Activated CD4-positive, alpha-beta T cell treated with anti-CD3 and anti-CD28 coated beads for 24 hours (primary cell): ENCODE data around the gene FRMD3.

Experiments
- DNase-seq, 2 donors: peaks; one replicate each; pipeline ENCODE4 v3.0.0-alpha.2; 2020; ENCODE audit warnings: low read depth in 2 of 2

The FRMD3 gene

DNA sequence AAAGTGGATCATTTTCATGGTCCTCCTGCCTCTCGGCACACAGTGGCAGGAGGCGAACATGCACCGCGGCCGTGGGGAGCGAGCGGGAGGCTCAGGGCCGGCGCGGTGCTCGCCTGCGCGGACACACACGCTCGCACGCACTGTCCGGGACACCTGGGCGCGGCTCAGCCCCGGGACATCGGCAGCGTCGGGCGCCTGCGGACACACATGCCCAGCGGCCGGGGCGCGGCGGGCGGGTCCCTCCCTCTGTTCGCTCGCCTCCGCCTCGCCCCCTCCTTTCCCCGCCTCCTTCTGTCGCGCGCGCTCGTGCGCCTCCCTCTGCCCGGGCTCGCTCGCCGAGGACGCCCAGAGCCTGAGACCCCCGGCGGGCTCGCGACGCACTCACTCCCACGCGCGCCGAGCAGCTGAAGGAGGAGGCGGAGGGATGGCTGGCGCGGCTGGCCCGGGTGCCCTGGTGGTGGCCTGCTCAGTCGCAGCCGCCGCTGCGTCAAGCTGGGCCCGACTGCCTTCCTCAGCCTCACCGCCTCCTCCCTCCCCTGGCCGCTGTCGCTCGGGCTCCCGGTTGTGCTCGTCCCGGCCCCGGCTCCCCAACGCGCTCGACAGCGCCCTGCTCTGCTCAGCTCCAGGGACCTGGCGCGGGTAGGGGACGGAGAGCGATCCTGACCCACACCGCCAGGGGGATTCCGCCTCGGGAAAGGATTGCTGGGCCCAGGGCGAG is at the start of gene FRMD3:
Gene FRMD3 (minus strand): TSS at position 230 of the 718 bp plus-strand sequence. CDS start 170 bp downstream, at position 60.
- peak in 1 of 2 donors; percentile 31 for DNase-seq

DNA sequence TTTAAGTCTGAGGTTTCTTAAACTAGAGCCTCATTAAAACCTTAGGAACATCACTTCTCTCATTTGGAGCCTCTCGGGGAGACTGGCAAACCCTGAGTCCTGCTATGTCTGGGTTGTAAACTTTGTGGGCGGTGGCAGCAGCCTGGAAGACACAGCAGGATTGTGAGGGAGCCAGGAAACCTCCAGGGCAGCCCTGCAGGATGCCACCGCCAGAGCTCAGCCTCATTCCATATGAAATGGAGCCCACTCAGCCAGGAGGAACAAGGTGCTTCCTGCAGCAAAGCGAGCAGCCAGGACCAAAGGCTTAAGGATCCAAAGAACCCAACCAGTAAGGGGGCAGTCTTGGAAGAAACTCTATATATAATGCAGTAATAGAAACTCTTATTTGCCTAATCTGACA is 46.8 kb upstream of the FRMD3 start:
- no peak for DNase-seq

DNA sequence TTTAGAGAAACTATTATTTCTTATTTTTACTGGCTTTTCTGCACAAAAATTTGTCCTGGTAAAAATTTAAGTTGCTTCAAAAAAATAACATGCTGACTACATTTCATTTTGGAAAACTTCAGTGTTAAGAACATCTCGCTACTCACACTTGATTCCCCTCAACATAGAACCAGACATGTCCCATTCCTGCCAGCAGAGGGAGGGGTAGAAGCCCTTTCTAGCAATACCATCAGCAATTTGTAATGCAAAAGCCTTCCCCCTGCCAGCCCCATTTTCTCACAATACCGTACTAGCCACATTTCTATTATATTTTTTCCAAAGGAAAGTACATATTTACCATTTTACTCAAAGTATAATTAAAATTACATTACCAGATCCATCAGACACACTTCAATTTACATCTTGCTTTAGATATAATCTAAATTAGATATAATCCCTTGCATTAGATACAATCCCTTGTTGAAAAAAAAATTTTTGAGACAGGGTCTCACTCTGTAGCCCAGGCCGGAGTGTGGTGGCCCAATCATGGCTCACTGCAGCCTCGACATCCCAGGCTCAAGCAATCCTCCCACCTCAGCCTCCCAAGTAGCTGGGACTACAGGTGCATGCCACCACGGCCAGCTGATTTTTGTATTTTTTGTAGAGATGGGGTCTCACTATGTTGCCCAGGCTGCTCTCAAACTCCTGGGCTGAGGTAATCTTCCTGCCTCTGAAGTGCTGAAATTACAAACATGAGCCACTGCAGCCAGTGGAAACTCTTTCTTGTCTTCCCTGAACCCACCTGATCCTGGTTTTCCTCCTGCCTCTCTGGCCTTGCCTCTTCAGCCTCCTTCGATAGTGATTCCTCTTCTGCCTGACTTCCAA is 45.2 kb upstream of the FRMD3 start:
- DNase-seq = no peak

DNA sequence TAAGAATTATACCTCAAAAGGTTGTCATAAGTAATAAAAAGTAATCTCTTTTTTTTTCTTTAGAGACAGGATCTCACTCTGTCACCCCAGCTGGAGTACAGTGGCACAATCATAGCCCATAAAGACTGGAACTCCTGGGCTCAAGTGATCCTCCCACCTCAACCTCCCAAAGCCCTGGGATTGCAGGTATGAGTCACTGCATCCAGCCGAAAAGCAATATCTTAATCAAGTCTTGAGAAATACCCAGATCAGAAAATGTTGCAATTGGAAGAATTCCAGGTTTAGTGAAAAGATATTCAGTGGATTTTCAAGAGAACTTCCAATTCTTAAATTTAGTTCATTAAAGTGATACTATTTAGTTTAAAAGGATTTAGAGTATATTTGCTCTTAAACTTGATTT is 43.8 kb upstream of the FRMD3 start:
- DNase-seq = no peak

DNA sequence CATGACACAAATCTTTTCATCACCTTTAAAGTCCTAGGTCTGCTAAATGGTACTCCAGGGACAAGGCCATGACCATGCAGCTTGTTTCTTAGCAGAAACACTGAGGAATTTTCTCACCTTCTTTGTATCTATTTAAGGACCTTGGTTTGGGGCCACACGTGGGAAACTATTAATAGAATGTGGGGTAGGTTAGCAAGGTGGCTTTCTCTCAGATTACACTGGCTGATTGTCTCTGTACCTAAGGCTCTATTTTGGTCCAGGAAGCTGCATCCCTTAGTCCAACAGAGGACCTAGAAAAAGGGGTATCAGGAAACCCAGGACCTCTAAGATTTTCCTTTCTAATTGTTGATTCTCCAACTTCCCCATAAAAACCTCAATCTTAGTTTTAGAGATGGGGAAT is 36.3 kb upstream of the FRMD3 start:
- no peak for DNase-seq

DNA sequence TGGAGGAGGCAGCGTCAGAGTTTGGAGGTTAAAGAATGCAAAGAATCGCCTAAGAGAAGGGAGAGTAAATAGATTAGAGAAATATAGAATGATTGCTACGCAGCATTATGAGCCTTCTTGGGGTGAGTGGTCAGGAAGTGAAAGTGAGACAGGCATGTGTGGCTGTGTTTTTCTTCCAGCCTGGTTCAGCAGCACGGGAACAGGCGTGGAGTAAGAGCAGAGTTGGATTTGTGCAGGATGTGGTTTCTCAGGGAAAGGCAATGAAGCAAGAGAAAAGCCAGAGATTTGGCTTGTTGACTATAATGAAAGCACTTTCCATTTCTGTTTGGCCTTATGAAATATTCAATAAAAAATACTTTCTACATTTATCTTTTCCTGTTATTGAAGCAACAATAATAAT is 34.3 kb upstream of the FRMD3 start:
- DNase-seq = no peak

DNA sequence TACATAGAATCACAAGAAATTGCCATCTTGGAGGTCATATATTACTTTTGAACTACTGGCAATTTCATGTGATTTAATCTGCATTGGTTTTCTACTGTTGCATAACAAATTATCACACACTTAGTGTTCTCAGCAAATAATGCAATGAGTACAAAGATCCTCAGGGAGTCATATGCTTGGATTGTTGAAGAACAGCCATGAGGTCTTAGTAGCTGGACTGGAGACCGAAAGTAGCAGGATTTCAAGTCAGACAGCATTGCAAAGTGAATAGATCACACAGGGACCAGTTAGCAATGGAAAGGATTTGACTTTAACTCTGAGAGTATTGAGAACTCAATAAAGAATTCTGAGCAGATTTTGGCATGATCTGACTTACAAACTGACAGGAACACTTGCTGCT is 32.2 kb upstream of the FRMD3 start:
- no peak for DNase-seq

DNA sequence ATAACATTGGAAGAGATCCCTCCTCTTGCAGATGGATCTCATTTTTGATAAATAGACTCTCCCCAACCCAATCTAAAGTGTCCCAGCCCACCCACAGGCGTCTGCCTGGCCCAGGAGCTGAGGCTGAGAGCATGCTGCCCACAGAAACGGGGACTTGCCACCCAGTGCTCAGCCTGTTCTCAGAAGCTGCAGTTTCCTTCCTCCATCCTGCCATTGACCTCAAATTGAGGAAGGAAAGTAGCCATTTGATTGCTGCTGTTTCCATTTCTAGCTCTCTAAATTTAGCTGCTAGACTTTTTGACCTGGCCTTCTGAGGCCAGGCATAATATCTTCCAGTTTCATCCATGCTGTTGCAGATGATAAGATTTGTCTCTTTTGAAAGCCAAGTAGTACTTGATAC is 31.1 kb upstream of the FRMD3 start:
- no peak for DNase-seq

DNA sequence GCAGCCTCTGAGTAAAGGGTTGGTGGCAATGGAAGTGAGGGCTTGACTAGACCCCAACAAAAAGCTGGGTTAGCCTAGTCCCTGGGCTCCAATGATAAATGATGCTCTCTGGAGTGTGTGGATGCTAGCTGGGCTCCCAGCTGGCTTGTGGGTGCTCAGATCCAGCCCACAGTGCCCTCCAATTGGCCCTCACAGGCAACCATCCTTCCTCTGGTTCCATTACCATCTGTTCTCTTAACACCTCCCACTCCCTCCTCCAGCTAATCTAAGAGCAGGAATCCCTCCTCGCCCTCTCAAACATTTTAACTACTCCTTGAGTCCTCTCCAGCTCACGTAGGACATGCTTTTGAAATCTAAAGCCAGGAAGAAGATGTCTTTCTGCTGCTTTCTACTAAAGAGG is 25.2 kb upstream of the FRMD3 start:
- DNase-seq = no peak

DNA sequence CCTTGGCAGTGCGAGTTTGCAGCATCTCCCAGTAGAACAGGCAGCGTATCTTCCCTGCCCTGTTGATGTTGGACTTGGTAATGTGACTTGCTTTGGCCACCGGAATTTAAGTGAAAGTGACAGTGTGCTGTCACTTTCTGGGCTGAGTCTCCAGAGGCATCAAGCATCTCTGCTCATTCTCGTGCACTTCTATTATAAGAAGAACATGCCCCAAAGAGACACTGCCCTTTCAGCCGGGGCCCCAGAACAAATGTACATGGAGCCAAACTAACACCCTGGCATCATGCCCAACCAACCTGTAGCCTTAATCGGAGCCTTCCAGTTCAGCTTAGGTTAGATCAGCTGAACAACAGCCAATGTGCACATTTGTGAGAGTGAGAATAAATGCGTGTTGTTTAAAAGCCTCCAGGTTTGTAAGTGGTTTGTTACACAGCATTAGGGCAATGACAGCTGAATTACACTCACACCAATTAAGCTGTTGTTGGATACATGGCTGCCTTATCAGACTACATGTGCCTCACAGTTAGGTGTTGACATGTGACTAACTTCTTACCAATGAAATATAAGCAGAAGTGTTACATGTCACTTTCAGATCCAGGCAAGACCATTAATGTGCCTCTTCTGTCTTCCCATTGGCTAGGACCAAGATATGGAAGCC is 22.1 kb upstream of the FRMD3 start:
- no peak for DNase-seq

DNA sequence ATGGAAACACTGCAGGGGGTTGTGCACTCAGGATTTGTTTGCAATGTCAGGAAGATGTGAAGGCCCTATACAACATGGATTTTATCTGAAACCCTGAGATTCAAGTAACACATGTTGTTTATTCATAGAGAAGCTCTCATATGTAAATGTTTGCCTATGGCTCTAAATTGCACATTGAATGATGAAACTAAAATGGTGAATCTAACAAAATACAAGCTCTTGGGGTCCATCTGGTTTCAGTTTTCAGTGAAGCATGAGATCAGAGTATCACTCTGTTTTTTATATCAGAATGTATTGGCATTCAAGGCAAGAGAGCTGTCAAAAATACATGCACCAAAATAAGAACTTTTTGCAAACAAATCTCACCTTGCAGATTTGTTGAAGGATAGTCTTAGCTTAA is 19.6 kb upstream of the FRMD3 start:
- DNase-seq = no peak

DNA sequence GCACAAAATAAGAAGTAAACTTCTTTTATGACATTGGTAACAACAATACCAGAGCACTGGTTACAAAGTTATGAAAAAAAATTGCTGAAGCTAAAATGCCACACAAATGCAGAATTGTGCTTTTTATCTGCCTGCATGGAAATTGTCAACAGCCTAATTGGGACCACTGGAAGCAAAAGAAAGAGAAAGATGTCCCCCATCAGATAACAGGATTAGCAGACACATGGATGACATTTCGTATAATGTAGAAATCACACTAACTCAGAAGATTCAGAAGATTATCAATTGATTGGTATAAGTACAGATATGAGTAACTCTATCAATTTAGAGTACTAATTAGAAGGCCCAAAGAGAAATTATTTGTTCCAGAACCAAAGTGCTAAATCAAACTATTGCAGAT is 19.1 kb upstream of the FRMD3 start:
- DNase-seq = no peak

DNA sequence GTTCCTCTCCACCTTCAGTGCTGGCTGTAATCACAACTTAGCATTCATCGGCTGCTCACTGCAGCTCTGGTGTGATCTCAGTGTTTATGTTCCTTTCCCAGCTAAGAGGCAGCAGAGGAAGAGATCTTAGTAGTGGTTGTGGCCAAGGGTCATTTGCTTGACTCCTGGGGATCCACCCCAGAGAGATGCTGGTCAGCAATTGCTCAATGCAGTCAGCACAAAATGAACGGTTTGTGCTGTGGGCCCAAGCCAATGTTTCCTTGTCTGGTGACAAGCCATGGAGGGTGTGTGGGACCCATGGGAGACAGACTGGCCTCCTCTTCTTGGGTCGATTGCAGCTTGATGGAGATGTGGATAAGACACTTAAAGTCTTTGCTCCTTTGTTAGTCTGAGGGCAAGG is 16.1 kb upstream of the FRMD3 start:
- DNase-seq = no peak

DNA sequence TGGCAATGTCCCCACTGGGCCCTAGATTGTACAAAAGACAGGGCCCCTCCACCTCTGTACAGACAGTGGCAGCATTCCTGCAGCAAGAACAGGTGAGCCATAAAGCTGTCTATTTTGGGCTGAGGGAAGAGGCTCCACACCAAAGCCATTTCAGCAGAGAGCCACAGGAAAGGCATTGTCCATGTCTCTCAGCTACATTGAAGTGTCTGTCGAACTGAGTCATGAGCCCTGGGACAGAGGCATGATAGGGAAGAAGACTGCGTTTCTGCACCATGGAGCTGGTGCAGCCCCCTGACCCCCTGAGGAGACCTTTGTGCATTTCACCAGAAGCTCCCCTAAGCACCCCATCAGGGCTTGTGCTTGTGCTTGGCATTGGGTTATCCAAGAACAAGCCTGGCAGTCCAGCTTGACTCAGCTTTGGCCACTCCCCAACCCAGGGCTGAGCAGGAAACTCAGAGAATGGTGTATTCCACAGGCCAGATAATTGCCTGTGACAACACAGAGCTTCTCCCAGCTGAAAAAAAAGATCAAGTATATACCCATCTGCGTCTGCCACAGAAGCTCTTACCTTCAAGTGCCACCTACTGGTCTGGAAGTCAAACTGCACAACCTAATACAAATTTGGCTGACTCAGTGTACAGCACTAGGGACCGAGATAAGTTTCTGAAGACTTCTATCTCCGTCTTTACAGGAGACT is 5.9 kb upstream of the FRMD3 start:
- no peak for DNase-seq

DNA sequence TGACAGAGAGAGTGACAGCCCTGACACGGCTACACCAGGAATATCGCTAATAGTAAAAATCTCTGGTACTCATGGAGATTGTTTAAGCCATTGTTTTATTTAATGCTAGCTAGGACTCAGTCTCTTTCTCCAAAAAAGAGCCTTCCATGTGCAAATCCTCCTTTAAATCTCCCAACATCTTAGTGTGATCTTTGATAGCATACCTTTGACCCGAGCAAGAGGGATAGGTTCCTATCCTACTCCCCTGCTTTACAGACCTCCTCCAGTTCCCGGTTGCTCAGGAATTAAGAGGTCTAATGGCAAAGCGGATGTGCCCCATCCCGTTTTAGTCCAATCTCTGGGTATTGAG is 663 bp upstream of the FRMD3 start:
- no peak for DNase-seq

DNA sequence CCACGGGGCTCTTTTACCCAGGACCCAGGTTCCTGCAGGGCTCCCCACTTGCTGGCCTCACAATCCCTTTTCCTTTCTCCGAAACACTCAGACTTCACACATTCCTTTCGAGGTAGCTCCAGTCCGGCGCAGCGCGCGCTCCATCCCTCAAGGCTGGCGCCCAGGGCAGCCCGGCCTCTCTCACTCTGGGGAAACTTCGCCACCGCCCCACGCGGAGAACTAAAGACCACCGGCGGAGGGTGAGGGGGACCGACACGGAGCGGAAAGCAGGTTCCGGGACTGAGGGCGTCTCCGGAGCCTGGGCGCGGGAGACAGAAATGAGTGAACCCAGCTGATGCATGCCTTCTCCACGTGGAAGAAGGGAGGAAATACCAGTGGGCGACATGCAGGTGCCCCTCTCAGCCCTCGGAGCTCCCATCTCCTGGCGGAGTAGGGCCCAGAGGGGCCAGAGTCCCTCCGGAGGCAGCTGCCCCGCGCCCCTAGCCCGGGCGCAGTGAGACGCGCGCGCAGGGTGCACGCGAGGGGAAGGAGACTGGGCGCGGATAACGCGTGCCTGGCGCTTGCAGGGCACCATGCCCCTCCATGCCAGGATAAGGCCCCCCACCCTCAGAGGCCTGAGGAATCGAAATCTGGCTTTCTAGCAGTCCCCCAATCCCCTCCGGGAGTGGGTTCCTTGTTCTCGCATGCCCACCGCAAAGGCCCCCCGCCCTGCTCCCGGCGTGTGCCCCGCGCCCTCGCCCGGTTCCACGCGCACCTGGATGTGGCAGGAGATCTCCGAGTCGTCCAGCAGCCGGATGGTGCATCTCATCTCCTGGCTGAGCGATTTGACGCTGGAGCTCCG is 650 bp downstream of the FRMD3 start:
- DNase-seq = no peak

DNA sequence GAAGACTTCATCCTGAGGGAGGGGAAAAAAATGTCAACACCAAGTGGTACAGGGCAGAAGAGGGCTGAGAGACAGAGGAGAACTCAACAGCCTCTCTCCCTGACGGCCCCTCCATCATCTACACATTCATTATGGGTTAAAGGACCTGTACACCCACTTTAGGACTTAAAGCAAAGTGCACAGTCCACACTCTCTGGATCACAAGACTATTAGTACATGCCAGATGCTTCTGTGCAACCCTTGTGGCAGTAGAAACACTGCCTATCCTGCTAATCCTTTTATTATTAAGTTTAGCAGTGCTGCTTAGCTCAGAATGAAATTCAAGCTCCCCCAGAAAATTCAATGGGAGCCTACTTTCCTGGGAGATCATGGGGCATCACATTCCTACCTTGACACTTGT is 1.9 kb downstream of the FRMD3 start:
- DNase-seq = no peak

DNA sequence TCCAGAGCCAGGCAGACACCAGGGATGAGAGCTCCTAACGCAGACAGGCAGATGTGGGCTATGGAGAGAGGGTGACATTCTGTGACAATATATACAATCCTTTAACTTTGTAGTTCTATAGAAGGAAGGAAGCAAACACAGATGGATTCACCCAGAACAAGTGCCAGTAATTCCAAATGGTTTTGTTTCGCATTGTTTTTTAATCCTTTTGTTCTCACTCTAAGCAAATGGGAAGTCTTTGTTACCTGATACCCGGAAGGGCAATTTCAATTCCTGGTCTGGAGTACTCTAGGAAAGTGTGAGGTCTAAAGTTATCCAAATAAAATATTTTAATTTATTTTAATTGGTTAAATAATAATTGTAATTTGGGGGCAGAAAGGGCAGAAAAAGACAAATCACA is 2.5 kb downstream of the FRMD3 start:
- no peak for DNase-seq

DNA sequence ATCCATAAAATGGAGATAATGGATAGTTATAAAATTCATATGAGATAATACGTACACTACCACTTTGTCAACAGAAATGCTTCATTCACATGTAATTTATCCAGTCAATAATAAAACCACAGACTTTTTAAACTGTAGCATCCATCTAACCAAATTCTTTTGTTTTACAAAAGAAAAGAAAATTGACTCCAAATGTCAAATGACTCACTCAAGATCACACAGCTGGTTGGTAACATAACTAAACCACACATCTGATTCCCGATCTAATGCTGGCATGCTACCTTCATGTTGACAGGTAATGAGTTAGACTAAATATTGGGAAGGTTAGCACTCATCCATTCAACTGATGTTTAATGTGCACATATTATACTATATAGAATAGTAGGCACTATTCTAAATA is 4.9 kb downstream of the FRMD3 start:
- no peak for DNase-seq

DNA sequence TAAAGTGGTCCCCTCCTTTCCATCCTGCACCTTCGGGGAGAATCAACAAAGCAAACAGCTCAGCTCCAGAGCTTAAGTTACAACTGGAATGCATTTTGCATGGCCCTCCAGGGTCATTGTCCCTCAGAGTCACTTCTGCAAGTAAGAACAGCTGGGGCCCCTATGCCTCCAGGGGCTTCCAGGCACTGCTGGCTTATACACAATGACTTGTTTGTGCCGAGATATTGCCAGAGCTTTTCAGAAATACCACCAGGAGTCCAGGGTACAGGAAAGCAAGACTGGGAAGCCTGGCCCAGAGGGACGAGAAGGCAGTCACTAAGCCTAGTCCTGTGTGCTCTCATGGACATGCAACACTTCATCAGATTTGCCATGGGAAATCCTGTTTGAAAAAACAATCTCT is 11.3 kb downstream of the FRMD3 start:
- no peak for DNase-seq

DNA sequence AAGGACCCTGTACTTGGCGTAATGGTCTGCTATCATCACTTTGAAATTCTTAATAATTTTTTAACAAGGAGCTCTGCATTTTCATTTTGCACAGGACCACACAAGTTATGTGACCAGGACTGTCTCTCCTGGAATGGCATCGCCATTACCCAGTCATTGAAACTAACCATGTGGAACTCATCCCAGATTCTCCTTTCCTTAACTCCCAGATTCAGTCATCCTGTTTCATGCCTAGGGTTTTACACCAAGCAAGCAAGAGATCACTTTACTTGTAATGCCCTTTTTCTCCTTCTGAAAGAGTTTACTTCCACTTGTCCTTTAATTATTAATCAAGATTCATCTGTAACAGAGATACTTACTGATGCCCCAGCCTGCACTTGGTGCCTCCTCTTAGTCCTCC is 12.0 kb downstream of the FRMD3 start:
- no peak for DNase-seq
